Neural progenitor cell (in vitro differentiated cells): ENCODE data around the gene IFNK. TPM values are rescaled to one million over a fixed set of nuclear protein-coding genes. Genes with fewer than 3 reads are reported as not detected.

Source experiments
- DNase-seq: peaks from one replicate; pipeline ENCODE4 v3.0.0-alpha.2; 2016; ENCODE audit warnings: low spot score
- H2AFZ ChIP-seq: fragments of 200-600 bp; sonication (generic); replicated peaks from 2 replicates; pipeline ENCODE4 v1.6.1; 2016; ENCODE audit warnings: antibody characterized with exemption
- H3F3A ChIP-seq: fragments of 200-600 bp; sonication (generic); 2 replicates; pipeline ENCODE4 v1.6.1; 2016; ENCODE audit warnings: antibody characterized with exemption, low read depth
- H3K27ac ChIP-seq: fragments of 200-600 bp; sonication (generic); 2 replicates; pipeline ENCODE4 v1.5.1; 2016; ENCODE audit warnings: mild to moderate bottlenecking
- H3K27me3 ChIP-seq: fragments of 200-600 bp; sonication (generic); 2 replicates; pipeline ENCODE4 v1.6.1; 2016; ENCODE audit warnings: mild to moderate bottlenecking, moderate library complexity
- H3K36me3 ChIP-seq: fragments of 200-600 bp; sonication (generic); 2 replicates; pipeline ENCODE4 v1.5.1; 2016
- H3K4me1 ChIP-seq: fragments of 200-600 bp; sonication (generic); 2 replicates; pipeline ENCODE4 v1.6.1; 2016; ENCODE audit warnings: mixed run types
- H3K4me2 ChIP-seq: fragments of 200-600 bp; sonication (generic); 2 replicates; pipeline ENCODE4 v1.6.1; 2016
- H3K4me3 ChIP-seq: fragments of 200-600 bp; sonication (generic); 2 replicates; pipeline ENCODE4 v1.5.1; 2016
- H3K79me2 ChIP-seq: fragments of 200-600 bp; sonication (generic); 2 replicates; pipeline ENCODE4 v1.6.1; 2016; ENCODE audit warnings: low read depth
- H3K9ac ChIP-seq: fragments of 200-600 bp; sonication (generic); 2 replicates; pipeline ENCODE4 v1.6.1; 2016
- H3K9me3 ChIP-seq: fragments of 200-600 bp; sonication (generic); 2 replicates; pipeline ENCODE4 v1.5.1; 2016; ENCODE audit warnings: low read depth
- H4K20me1 ChIP-seq: fragments of 200-600 bp; sonication (generic); 2 replicates; pipeline ENCODE4 v1.6.1; 2016; ENCODE audit warnings: low read depth
- H3K27ac Mint-ChIP-seq: 3 replicates; pipeline ENCODE4 v1.8.0; 2021; ENCODE audit warnings: mixed read lengths
- H3K27me3 Mint-ChIP-seq: 2 replicates; pipeline ENCODE4 v1.8.0; 2022; ENCODE audit warnings: low read depth, mild to moderate bottlenecking, inconsistent platforms, moderate library complexity, mixed read lengths; ENCODE audit not compliant: insufficient read depth
- H3K36me3 Mint-ChIP-seq: 3 replicates; pipeline ENCODE4 v1.8.0; 2021; ENCODE audit warnings: mixed read lengths
- H3K4me1 Mint-ChIP-seq: 3 replicates; pipeline ENCODE4 v1.8.0; 2021; ENCODE audit warnings: mixed read lengths
- H3K4me3 Mint-ChIP-seq: 3 replicates; pipeline ENCODE4 v1.8.0; 2021; ENCODE audit warnings: mild to moderate bottlenecking, moderate library complexity, mixed read lengths
- H3K9me3 Mint-ChIP-seq: 3 replicates; pipeline ENCODE4 v1.8.0; 2020; ENCODE audit warnings: mixed read lengths
- EZH2 ChIP-seq: fragments of 200-600 bp; sonication (generic); IDR thresholded peaks from 2 replicates; pipeline ENCODE4 v1.6.1; 2017; ENCODE audit warnings: antibody characterized with exemption, mild to moderate bottlenecking, moderate library complexity
- EZH2phosphoT487 ChIP-seq: fragments of 200-600 bp; sonication (generic); IDR thresholded peaks from 2 replicates; pipeline ENCODE4 v1.6.1; 2017; ENCODE audit warnings: antibody characterized with exemption
- total RNA-seq: library from RNA; depleted of rRNA; stranded (reverse); fragments of >200 nt; gene quantifications from 2 replicates; pipeline ENCODE4 v1.2.3, GENCODE V29; 2015; ENCODE audit warnings: low replicate concordance
- TF ChIP-seq, protein P1 (sequence below): fragments of 200-600 bp; sonication (generic); IDR thresholded peaks from 2 replicates; pipeline ENCODE4 v1.5.1; 2017; ENCODE audit warnings: antibody characterized with exemption, mild to moderate bottlenecking

IFNK gene
- total RNA-seq, 1 donor from 2014 or later: not detected

DNA sequence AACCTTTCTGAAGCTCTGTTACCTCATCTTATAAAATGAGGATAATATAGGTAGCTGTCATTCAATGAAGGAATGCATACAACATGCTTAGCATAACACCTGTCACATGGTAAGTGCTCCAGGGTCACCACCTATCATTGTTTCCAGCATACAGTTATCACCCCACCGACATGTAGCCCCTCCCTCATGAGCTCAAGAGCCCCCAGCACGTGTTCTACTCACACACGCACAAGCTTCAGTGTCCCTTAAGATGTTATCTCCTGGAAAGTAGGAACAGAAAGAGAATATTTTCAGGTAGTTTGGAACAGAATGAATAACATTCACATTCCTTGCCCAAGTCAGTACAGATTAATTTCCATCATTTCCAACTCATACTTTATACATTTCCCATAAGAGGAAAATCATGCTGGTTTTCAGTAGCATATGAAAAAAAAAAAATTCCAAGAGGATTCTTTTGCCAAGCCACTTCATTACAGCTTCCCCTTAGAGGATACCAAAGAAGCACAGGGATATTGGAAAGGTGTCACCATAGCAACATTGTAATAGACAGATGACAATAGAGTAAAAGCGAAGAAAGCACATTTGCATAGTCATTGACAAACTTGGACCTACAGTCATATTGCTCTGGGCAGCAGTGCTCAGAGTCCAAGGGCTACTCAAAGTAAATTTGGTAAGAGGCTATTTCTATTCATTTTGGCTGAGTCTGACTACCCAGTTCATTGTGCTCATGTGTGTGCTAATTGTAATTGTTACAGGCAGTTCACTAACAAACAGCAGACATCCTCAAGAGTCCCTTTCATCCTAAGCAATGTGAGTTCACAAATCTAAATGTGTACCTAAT lies 7.0 kb downstream of the IFNK start:
- peaks cover 20% of the 10 kb centered on the region for H3K79me2 ChIP-seq
- no peaks in the 10 kb centered on the region for H3K36me3 ChIP-seq
- H2AFZ ChIP-seq: no peak overlapping the region
- no peaks in the 10 kb centered on the region for H3K9me3 ChIP-seq
- Mint-ChIP-seq H3K27ac (peak overlapping the region; percentile 15), H3K4me3 (no peak overlapping the region), H3K27me3 (peaks cover 2% of the 10 kb centered on the region), H3K36me3 (peaks cover 10% of the 10 kb centered on the region), H3K9me3 (no peaks in the 10 kb centered on the region), H3K4me1 (peaks cover 33% of the 10 kb centered on the region)
- no peak overlapping the region for H3K4me3 ChIP-seq
- peaks cover 22% of the 10 kb centered on the region for H3F3A ChIP-seq
- DNase-seq: no peak
- no peaks in the 10 kb centered on the region for H3K27me3 ChIP-seq
- H3K27ac ChIP-seq: no peak overlapping the region
- H3K9ac ChIP-seq: no peak overlapping the region
- TF ChIP-seq, protein P1, sequence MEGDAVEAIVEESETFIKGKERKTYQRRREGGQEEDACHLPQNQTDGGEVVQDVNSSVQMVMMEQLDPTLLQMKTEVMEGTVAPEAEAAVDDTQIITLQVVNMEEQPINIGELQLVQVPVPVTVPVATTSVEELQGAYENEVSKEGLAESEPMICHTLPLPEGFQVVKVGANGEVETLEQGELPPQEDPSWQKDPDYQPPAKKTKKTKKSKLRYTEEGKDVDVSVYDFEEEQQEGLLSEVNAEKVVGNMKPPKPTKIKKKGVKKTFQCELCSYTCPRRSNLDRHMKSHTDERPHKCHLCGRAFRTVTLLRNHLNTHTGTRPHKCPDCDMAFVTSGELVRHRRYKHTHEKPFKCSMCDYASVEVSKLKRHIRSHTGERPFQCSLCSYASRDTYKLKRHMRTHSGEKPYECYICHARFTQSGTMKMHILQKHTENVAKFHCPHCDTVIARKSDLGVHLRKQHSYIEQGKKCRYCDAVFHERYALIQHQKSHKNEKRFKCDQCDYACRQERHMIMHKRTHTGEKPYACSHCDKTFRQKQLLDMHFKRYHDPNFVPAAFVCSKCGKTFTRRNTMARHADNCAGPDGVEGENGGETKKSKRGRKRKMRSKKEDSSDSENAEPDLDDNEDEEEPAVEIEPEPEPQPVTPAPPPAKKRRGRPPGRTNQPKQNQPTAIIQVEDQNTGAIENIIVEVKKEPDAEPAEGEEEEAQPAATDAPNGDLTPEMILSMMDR: no peak
- TF ChIP-seq EZH2phosphoT487 (no peak), EZH2 (no peak)
- H4K20me1 ChIP-seq: peaks cover 11% of the 10 kb centered on the region
- H3K4me2 ChIP-seq: no peak overlapping the region
- peaks cover 33% of the 10 kb centered on the region for H3K4me1 ChIP-seq

DNA sequence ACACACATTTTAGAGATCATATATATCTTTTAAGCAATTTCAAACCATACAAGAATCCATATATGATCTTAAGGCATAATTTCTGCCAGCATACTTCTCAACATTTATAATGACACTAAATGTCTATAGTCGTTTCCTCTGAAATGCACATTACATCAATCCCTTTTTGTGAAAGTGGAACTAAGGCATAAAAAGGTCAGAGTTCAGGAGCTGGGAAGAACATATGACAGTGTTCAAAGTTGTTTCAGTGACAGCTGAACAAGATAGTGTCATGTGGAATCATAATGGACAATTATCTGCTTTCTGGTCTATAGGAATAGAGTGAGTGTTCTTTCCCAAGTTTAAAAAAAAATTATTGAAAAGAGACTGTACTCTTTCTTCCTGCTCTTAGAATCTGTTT lies 8.0 kb downstream of the IFNK start:
- peaks cover 2% of the 10 kb centered on the region for H3K27me3 Mint-ChIP-seq
- peaks cover 22% of the 10 kb centered on the region for H3F3A ChIP-seq
- peaks cover 8% of the 10 kb centered on the region for H4K20me1 ChIP-seq
- no peak overlapping the region for H3K4me2 ChIP-seq
- H3K9me3 Mint-ChIP-seq: no peaks in the 10 kb centered on the region
- no peaks in the 10 kb centered on the region for H3K36me3 ChIP-seq
- no peak for TF ChIP-seq EZH2phosphoT487
- TF ChIP-seq EZH2: no peak
- TF ChIP-seq, protein P1: no peak
- H3K36me3 Mint-ChIP-seq: peaks cover 14% of the 10 kb centered on the region
- no peaks in the 10 kb centered on the region for H3K27me3 ChIP-seq
- H3K4me1 ChIP-seq: peaks cover 33% of the 10 kb centered on the region
- no peak overlapping the region for H3K4me3 Mint-ChIP-seq
- peaks cover 11% of the 10 kb centered on the region for H3K79me2 ChIP-seq
- H2AFZ ChIP-seq: no peak overlapping the region
- H3K27ac Mint-ChIP-seq: no peak overlapping the region
- H3K27ac ChIP-seq: no peak overlapping the region
- H3K9me3 ChIP-seq: no peaks in the 10 kb centered on the region
- H3K4me1 Mint-ChIP-seq: peaks cover 38% of the 10 kb centered on the region
- no peak for DNase-seq
- H3K9ac ChIP-seq: no peak overlapping the region
- H3K4me3 ChIP-seq: no peak overlapping the region

DNA sequence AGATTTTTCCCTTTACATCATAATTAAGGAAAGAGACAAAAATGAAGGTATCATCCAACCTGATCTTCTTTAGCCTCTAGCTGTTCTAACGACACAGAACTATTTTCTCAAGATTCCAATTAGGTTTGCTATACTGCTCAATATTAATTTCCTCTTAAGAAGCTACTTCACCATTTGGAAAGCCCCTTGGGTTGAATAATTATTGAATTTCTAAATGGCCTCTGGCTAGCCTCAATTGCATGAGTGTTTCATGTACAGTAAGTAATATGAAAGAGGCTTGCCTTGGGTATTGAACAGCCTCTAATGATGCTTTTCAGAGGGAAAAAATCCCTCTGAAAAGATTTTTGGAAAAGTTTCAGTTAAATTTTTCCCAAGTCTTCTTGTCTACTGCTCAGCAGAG lies 9.2 kb downstream of the IFNK start:
- Mint-ChIP-seq H3K36me3 (peaks cover 14% of the 10 kb centered on the region), H3K4me3 (no peak overlapping the region), H3K4me1 (peaks cover 40% of the 10 kb centered on the region), H3K27ac (no peak overlapping the region), H3K27me3 (no peaks in the 10 kb centered on the region), H3K9me3 (no peaks in the 10 kb centered on the region)
- Histone ChIP-seq H3K36me3 (no peaks in the 10 kb centered on the region), H3K79me2 (no peaks in the 10 kb centered on the region), H3K27ac (no peak overlapping the region), H3K4me2 (no peak overlapping the region), H4K20me1 (no peaks in the 10 kb centered on the region), H3K4me3 (no peak overlapping the region), H2AFZ (no peak overlapping the region), H3K27me3 (no peaks in the 10 kb centered on the region), H3K9me3 (no peaks in the 10 kb centered on the region), H3K9ac (no peak overlapping the region), H3F3A (peaks cover 11% of the 10 kb centered on the region), H3K4me1 (peaks cover 32% of the 10 kb centered on the region)
- TF ChIP-seq, protein P1: no peak
- no peak for TF ChIP-seq EZH2phosphoT487
- TF ChIP-seq EZH2: no peak
- no peak for DNase-seq
